H9 (cell line): ENCODE results near the gene SDC4. TPM values are rescaled to one million over a fixed set of nuclear protein-coding genes. Genes with fewer than 3 reads are reported as not detected.

Experiments
- DNase-seq: peaks from one replicate; pipeline ENCODE4 v3.0.0-alpha.2; 2017
- H2AFZ ChIP-seq: one replicate; pipeline ENCODE4 v1.6.1; 2013; ENCODE audit warnings: mild to moderate bottlenecking, low read length, control low read depth, moderate library complexity
- H2AK5ac ChIP-seq: 2 replicates; pipeline ENCODE4 v1.6.1; 2013; ENCODE audit warnings: low read length, control low read depth, mixed read lengths; ENCODE audit not compliant: insufficient read length
- H2BK120ac ChIP-seq: one replicate; pipeline ENCODE4 v1.6.1; 2013; ENCODE audit warnings: low read depth, mild to moderate bottlenecking, low read length, control low read depth, inconsistent platforms; ENCODE audit not compliant: poor library complexity, severe bottlenecking
- H2BK12ac ChIP-seq: 2 replicates; pipeline ENCODE4 v1.6.1; 2013; ENCODE audit warnings: low read length, control low read depth, mixed read lengths, low read depth; ENCODE audit not compliant: insufficient read length
- H2BK15ac ChIP-seq: 2 replicates; pipeline ENCODE4 v1.6.1; 2013; ENCODE audit warnings: low read depth, low read length, control low read depth
- H2BK20ac ChIP-seq: one replicate; pipeline ENCODE4 v1.6.1; 2013; ENCODE audit warnings: low read depth, mild to moderate bottlenecking, low read length, control low read depth, inconsistent platforms; ENCODE audit not compliant: poor library complexity, severe bottlenecking
- H2BK5ac ChIP-seq: 2 replicates; pipeline ENCODE4 v1.6.1; 2013; ENCODE audit warnings: low read length, control low read depth, mixed read lengths; ENCODE audit not compliant: insufficient read length
- H3K14ac ChIP-seq: 2 replicates; pipeline ENCODE4 v1.6.1; 2013; ENCODE audit warnings: low read length, control low read depth; ENCODE audit not compliant: insufficient read depth
- H3K18ac ChIP-seq: 2 replicates; pipeline ENCODE4 v1.6.1; 2013; ENCODE audit warnings: low read depth, mild to moderate bottlenecking, mixed read lengths, low read length, control low read depth; ENCODE audit not compliant: insufficient read length
- H3K23ac ChIP-seq: 2 replicates; pipeline ENCODE4 v1.6.1; 2013; ENCODE audit warnings: low read length, control low read depth, mixed read lengths, low read depth; ENCODE audit not compliant: insufficient read length
- H3K23me2 ChIP-seq: 2 replicates; pipeline ENCODE4 v1.6.1; 2013; ENCODE audit warnings: low read depth, mild to moderate bottlenecking, mixed read lengths, low read length, control low read depth; ENCODE audit not compliant: insufficient read length, poor library complexity, severe bottlenecking
- H3K27ac ChIP-seq: 2 replicates; pipeline ENCODE4 v1.5.1; 2013; ENCODE audit warnings: low read length, control low read depth, mixed read lengths, low read depth; ENCODE audit not compliant: insufficient read length
- H3K27me3 ChIP-seq: 2 replicates; pipeline ENCODE4 v1.6.1; 2013; ENCODE audit warnings: low read length, control low read depth, inconsistent platforms; ENCODE audit not compliant: insufficient read depth
- H3K4ac ChIP-seq: 2 replicates; pipeline ENCODE4 v1.6.1; 2013; ENCODE audit warnings: low read depth, mild to moderate bottlenecking, control low read depth, inconsistent platforms, low read length, moderate library complexity
- H3K4me1 ChIP-seq: 2 replicates; pipeline ENCODE4 v1.6.1; 2013; ENCODE audit warnings: low read length, control low read depth, inconsistent platforms; ENCODE audit not compliant: insufficient read depth
- H3K4me2 ChIP-seq: 2 replicates; pipeline ENCODE4 v1.6.1; 2013; ENCODE audit warnings: low read length, control low read depth, mixed read lengths; ENCODE audit not compliant: insufficient read length, insufficient read depth
- H3K56ac ChIP-seq: 2 replicates; pipeline ENCODE4 v1.6.1; 2013; ENCODE audit warnings: low read depth, mild to moderate bottlenecking, mixed read lengths, low read length, control low read depth; ENCODE audit not compliant: insufficient read length
- H3K79me1 ChIP-seq: 2 replicates; pipeline ENCODE4 v1.6.1; 2013; ENCODE audit warnings: low read depth, mild to moderate bottlenecking, moderate library complexity, low read length, control low read depth, inconsistent platforms; ENCODE audit not compliant: insufficient read depth, poor library complexity, severe bottlenecking
- H3K79me2 ChIP-seq: 2 replicates; pipeline ENCODE4 v1.6.1; 2013; ENCODE audit warnings: low read length, control low read depth, inconsistent platforms; ENCODE audit not compliant: insufficient read depth
- H3K9ac ChIP-seq: 2 replicates; pipeline ENCODE4 v1.6.1; 2013; ENCODE audit warnings: low read length, control low read depth, mixed read lengths; ENCODE audit not compliant: insufficient read length; ENCODE audit errors: extremely low read depth
- H3K9me3 ChIP-seq: one replicate; pipeline ENCODE4 v1.6.1; 2013; ENCODE audit warnings: low read depth, low read length, inconsistent platforms; ENCODE audit not compliant: control insufficient read depth
- H3T11ph ChIP-seq: one replicate; pipeline ENCODE4 v1.6.1; 2013; ENCODE audit warnings: mild to moderate bottlenecking, low read length, control low read depth, inconsistent platforms
- H4K20me1 ChIP-seq: one replicate; pipeline ENCODE4 v1.6.1; 2013; ENCODE audit not compliant: control insufficient read depth, insufficient read length, insufficient read depth
- H4K5ac ChIP-seq: 2 replicates; pipeline ENCODE4 v1.6.1; 2013; ENCODE audit warnings: low read depth, mild to moderate bottlenecking, mixed read lengths, low read length, control low read depth; ENCODE audit not compliant: insufficient read length
- H4K8ac ChIP-seq: replicated peaks from 2 replicates; pipeline ENCODE4 v1.6.1; 2013; ENCODE audit warnings: low read length, control low read depth, mixed read lengths, low read depth; ENCODE audit not compliant: insufficient read length
- H4K91ac ChIP-seq: 2 replicates; pipeline ENCODE4 v1.6.1; 2013; ENCODE audit warnings: low read depth, mild to moderate bottlenecking, moderate library complexity, mixed read lengths, low read length, control low read depth; ENCODE audit not compliant: insufficient read length
- H3K27ac Mint-ChIP-seq, 3 experiments: 2 replicates in 2 of 3; 3 replicates in 1 of 3; pipeline ENCODE4 v1.8.0; 2020 to 2021; ENCODE audit warnings: mixed read lengths in 3 of 3, mild to moderate bottlenecking in 1 of 3, moderate library complexity in 1 of 3
- H3K27me3 Mint-ChIP-seq: 2 replicates; pipeline ENCODE4 v1.8.0; 2021; ENCODE audit warnings: low read depth, mild to moderate bottlenecking, moderate library complexity, mixed read lengths
- H3K36me3 Mint-ChIP-seq, 3 experiments: 2 replicates in 2 of 3; 3 replicates in 1 of 3; pipeline ENCODE4 v1.8.0; 2020 to 2021; ENCODE audit warnings: low read depth in 3 of 3, mixed read lengths in 3 of 3; ENCODE audit not compliant: insufficient read depth in 1 of 3
- H3K4me1 Mint-ChIP-seq, 2 experiments: 2 replicates each; pipeline ENCODE4 v1.8.0; 2020; ENCODE audit warnings: mixed read lengths in 2 of 2
- H3K4me3 Mint-ChIP-seq, 2 experiments: 2 replicates in 1 of 2; 3 replicates in 1 of 2; pipeline ENCODE4 v1.8.0; 2020 to 2021; ENCODE audit warnings: mild to moderate bottlenecking in 2 of 2, mixed read lengths in 2 of 2, moderate library complexity in 1 of 2
- H3K9me3 Mint-ChIP-seq, 2 experiments: 2 replicates in 1 of 2; 3 replicates in 1 of 2; pipeline ENCODE4 v1.8.0; 2020; ENCODE audit warnings: mild to moderate bottlenecking in 2 of 2, mixed read lengths in 2 of 2, moderate library complexity in 1 of 2
- CTCF ChIP-seq: fragments of 200-600 bp; sonication (generic); conservative IDR thresholded peaks from 3 replicates; pipeline ENCODE4 v1.8.0; 2021; ENCODE audit warnings: antibody characterized with exemption, mild to moderate bottlenecking
- WGBS: extraction: QIAGEN DNeasy Blood & Tissue Kit; methylation state at CpG from one replicate; pipeline ENCODE4 v1.1.7; 2013; ENCODE audit warnings: missing lambda C conversion rate, low lambda C conversion rate, mixed read lengths; ENCODE audit not compliant: insufficient read length; ENCODE audit errors: extremely low coverage; 5-methylcytosine and 5-hydroxymethylcytosine counted together
- total RNA-seq: library from RNA; stranded (reverse); gene quantifications from 2 replicates; pipeline ENCODE4 v1.2.1, GENCODE V29; 2021

Gene SDC4
- total RNA-seq, 1 experiment from 2014 or later, result 50.7 TPM

DNA sequence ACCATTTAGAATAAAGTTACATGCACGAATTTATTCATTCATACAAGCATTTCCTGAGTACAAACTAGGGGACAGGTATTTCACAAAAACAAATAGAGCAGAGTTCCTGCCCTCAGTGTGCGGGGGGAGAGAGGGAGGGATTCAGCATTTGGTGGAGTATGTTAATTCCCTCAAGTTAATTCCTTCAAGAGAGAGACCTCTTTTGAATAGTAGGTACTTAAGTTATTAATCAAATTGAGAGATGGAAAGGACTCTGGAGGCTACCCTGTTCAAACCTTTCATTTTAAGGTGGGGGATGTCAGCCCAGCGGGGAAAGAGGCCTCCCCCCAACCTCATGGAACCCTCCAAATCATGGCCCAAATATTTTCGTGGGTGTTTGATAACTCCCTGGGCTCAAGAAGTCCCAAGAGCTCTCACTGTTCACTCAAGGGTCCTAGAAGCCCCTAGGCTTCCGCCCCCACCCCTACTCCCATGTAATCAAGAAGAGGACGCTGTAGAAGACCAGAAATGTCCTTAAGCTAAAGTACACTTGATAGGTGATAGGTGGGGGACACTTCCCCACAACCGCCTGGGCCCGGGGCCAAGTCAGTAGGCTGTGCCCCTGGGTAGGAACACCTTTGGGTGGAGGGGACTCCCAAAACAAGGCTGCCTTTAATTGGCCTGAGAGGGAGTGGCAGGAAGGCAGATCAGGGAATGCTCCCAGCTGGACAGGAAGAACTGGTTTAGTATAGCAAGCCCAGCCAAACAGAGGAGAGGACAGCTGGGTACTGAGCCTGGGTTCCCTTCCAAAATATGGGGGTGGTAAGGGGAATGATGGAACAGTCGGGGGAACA, 2.9 kb downstream of the SDC4 start:
- Histone ChIP-seq H2BK5ac (no peak overlapping the region), H3K27me3 (no peaks in the 10 kb centered on the region), H3K4ac (no peak overlapping the region), H2BK120ac (no peak overlapping the region), H4K5ac (no peak overlapping the region), H3K23ac (no peak overlapping the region), H3K79me1 (no peaks in the 10 kb centered on the region), H3K56ac (no peak overlapping the region), H2AK5ac (no peak overlapping the region), H3K9ac (no peak overlapping the region), H2AFZ (no peak overlapping the region), H4K91ac (no peak overlapping the region), H3K4me1 (peaks cover 32% of the 10 kb centered on the region; the same call in 1 of the 2 replicates), H3K9me3 (no peaks in the 10 kb centered on the region), H2BK12ac (no peak overlapping the region), H3T11ph (no peak overlapping the region), H3K27ac (no peak overlapping the region), H4K20me1 (no peaks in the 10 kb centered on the region), H2BK15ac (no peak overlapping the region), H3K18ac (no peak overlapping the region), H2BK20ac (no peak overlapping the region), H3K4me2 (peak overlapping the region; percentile 11), H3K14ac (no peak overlapping the region; the same call in 1 of the 2 replicates), H4K8ac (no peak overlapping the region), H3K23me2 (peaks cover 11% of the 10 kb centered on the region), H3K79me2 (peaks cover 3% of the 10 kb centered on the region; the same call in 1 of the 2 replicates)
- no peak for DNase-seq
- peak overlapping the region in 1 of 2 experiments; percentile 69; a peak in 4 of 5 replicates for H3K4me3 Mint-ChIP-seq
- no CpG with 5 or more reads among the region's 9 CpGs for WGBS
- peak overlapping the region in 1 of 3 experiments; percentile 17; a peak in 1 of 7 replicates for H3K27ac Mint-ChIP-seq
- no peak for TF ChIP-seq CTCF
- H3K4me1 Mint-ChIP-seq, result peaks cover 73 to 76% of the 10 kb centered on the region in 2 experiments
- H3K36me3 Mint-ChIP-seq, result peaks cover 1 to 2% (median 2%) of the 10 kb centered on the region in 3 experiments; a peak in 4 of 7 replicates
- no peaks in the 10 kb centered on the region for H3K9me3 Mint-ChIP-seq
- peaks cover 4% of the 10 kb centered on the region; the same call in 1 of the 2 replicates for H3K27me3 Mint-ChIP-seq
